OCI-LY3 (cell line): ENCODE data around the gene OR2AT4.

Source experiments
- CTCF ChIP-seq: fragments of 200-600, 300-600 bp; sonication (generic); IDR thresholded peaks from 2 replicates; pipeline ENCODE4 v1.5.1; 2014; ENCODE audit warnings: antibody characterized with exemption, low read length, low read depth
- EZH2phosphoT487 ChIP-seq: fragments of 200-600 bp; shearing (Covaris generic); IDR thresholded peaks from 2 replicates; pipeline ENCODE4 v1.6.1; 2018; ENCODE audit warnings: antibody characterized with exemption, mixed run types, low read depth

- TF ChIP-seq CTCF (no peak), EZH2phosphoT487 (no peak)
Observed at GRCh38 chr11:75126564-75126963, 29.9 kb upstream of the OR2AT4 start.
